ENCODE measurements around the gene ZNRF1.

Gene ZNRF1

DNA sequence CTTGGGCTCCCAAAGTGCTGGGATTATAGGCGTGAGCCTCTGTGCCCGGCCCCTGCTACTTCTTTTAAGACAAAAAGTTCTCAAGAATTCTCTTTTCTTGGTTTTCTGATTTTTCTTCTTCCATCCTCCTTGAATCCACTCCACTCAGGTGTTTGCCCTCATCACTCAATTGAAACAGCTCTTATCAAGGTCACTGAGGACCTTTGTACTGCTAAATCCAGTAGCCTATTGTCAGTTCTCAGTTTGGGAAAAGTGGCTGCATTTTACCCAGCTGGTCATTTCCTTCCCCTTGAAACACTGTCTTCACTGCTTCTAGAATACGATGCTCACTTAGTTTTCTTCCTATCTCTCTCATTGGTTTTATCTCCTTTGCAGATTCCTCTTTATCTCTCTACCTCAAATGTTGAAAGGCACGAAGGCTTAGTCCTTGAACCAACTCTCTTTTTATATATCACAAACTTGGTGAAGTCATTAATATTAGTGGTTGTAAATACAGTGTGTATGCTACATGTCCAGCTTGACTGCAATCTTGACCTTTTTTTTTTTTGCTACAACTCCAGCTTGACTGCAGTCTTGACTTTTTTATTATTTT, 29.8 kb downstream of the ZNRF1 start:
- FAIRE-seq = no peak

DNA sequence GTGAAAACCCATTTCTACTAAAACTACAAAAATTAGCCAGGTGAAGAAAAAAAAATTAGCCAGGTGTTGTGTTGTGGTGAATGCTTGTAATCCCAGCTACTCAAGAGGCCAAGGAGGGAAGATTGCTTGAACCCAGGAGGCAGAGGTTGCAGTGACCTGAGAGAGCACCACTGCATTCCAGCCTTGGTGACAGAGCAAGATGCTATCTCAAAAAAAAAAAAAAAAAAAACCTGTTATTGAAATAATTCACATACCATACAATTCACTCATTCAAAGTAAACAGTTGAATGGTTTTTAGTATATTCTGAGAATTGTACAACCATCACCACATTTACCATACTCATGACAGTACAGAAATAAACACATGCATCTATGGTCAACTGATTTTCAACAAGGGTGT, 31.0 kb downstream of the ZNRF1 start:
- no peak for FAIRE-seq

DNA sequence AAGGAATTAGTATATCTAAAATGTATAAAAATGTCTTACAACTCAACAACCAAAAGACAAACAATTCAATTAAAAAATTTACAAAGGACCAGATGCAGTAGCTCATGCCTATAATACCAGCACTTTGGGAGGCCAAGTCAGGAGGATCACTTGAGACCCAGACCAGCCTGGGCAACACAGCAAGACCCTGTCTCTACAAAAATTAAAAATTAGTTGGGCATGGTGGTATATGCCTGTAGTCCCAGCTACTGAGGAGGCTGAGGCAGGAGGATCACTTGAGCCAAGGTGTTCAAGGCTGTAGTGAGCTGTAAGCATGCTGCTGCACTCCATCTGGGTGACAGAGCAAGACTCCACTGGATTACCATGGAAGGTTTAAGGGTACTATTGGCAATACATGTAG, 33.8 kb downstream of the ZNRF1 start:
- no peak for FAIRE-seq

DNA sequence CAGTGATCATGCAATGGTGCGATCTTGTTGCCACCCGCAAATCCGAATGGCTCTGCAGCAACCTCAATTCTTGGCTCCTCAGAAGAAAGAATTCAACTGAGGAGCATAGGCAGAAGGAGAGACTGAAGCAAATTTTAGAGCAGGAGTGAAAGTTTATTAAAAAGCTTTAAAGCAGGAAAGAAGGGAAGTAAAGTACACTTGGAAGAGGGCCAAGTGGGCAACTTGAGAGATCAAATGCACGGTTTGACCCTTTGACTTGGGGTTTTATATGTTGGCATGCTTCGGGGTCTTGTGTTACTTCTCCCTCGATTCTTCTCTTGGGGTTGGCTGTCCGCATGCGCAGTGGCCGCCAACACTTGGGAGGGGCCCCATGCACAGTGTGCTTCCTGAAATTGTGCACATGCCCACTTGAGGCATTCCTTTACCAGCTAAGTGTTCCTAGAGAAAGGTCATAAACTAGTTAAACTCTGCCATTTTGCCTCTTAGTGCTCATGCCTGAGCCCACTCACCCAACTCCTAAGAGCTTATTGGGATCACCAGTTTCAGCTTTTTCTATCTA, 36.7 kb downstream of the ZNRF1 start:
- FAIRE-seq = no peak

DNA sequence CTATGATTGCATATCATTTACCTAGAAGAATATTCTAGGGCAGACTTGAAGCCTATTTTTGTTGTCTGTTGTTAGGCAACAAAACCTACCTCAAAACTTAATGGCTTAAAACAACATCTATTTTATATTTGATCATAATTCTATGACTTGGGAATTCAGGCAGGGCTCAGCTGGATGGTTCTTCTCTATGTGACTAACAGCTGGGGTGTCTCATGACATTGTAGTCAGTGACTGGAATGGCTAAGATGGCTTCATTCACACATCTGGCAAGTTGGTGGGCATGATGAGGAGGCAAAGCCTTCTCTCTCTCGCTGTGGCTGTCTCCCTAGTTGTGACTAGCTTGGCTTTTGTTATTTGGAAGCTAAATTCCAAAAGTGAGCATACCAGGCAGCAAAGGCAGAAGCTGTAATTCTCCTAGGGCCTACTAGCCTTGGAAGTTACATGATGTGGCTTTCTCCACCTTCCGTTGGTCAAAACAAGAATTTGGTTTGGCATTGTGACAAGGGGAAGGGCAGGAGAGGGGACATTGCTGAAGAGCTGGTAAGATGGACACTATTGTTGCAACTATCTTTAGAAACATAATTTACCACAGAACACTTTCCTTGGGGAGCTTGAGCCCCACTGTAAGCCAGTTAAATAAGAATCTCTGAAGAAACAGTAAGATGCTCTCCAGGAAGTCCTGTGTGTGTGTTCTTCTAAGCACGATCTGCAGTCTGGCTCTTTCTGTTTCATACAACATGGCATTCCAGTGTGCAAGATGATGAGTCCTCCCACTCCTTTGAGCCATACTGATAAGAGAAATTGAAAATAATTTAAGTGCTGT, 39.4 kb downstream of the ZNRF1 start:
- FAIRE-seq = no peak

DNA sequence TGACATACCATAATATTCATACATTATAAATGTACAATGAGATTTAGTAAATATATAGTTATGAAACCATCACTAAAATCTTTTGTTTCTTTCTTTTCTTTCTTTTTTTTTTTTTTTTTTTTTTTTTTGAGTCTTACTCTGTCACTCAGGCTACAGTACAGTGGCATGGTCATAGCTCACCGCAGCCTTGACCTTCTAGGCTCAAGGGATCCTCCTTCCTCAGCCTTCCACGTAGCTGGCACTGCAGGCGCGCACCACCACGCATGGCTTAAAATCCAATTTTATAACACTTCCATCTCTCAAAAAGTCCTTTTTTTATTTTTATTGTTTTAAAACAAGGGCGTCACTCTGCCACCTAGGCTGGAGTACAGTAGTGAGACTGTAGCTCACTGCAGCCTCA, 41.1 kb downstream of the ZNRF1 start:
- no peak for FAIRE-seq

DNA sequence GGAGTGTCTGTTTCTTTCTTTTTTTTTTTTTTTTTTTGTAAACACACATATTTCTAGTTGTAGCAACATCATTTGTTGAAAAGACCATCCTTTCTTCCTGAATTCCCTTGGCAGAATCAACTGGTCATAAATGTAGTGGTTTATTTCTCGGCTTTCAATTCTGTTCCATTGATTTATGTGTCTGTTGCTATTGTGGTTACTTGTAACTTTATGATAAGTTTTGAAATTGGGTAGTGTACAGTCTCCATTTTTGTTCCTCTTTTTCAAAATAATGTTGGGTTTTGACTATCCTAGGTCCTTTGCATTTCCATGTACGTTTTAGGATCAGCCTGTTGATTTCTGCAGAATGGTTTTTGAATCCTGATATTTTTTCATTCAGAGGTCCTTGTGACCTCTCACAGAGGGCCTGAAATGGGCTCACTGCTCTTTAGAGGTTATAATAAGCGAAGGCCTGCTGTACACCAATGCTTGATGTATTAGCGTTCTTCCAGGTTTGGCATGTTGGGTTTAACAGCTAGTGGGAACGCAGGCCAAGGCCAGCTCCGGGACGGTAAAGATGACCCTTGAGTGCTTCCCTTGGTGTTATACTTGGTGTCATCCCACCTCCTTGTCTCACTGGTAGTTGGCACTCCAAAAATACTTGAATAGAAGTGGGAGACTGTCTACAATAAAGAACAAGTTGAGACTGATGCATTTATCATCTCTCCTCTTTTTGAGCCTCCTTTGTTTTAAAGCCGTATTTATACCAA, 43.8 kb downstream of the ZNRF1 start:
- FAIRE-seq = no peak

DNA sequence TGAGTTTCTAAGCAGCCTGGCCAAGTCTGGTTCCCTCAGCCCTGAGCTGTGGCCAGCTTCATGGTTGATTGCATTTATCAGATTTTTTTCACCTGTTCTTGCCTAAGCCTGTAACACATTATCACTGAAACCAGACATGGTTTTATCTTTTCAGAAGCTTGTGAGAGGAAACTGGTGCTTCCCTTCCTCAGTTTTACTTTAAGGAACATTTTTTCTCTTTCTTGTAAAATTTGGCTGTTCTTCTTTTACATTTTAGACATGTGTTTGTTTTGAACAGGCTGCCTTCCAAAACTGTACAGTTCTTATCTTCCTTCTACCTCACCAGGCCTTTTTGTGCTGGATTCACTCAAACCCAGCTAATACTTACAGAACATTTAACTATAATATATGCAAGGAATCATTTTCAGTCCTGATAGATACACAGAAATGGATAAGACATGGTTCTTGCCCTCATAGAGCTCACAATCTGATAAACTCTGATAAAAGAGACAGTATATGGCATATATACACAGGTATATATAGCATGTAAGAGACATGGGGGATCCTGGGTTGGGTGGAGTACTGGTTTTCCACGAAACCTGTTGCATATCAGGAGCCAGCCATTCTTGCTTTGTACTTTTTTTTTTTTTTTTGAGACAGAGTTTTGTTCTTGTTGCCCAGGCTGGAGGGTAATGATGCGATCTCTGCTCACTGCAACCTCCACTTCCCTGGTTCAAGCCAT, 44.5 kb downstream of the ZNRF1 start:
- no peak for FAIRE-seq

DNA sequence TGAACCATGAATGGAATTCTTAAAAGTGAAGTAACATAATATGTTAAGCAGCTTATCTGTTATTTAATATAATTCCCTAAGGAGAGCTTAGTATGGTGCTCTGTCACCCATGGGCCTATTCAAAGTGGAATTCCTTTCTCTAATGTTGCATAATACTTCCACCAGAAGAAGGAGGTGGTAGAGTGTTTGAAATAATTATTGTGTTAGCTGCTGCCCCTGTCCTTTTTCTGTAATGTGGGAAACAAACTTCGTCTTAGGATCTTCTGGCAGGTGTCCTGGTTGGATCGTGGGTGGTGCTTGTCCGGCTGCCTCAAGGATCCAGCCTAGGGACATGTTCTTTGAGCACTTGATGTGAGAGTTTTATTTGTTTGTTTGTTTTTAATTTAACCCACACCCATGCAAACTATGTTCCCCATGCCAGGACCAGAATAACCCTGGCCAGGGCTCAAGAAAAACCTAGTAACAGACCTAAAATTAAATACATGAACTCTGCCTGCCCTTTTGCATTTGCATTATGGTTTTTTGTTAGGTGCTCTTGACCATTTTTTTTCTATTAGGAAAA, 46.1 kb downstream of the ZNRF1 start:
- FAIRE-seq = no peak

DNA sequence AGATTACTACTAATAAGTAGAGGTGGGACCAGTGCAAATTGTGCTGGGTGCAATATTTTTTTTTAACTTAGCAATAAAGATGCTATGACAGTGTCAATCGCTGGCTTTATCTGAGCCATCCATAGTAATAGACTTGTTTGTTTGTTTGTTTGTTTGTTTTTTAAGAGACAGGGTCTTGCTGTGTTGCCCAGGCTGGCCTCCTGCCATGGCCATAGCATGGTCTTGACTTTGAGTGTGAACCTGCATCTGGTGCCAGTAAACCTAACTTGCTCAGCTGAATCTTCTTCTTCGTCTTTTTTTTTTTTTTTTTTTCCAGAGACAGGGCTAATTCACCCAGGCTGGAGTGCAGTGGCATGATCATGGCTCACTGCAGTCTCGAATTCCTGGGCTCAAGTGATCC, 46.6 kb downstream of the ZNRF1 start:
- no peak for FAIRE-seq

DNA sequence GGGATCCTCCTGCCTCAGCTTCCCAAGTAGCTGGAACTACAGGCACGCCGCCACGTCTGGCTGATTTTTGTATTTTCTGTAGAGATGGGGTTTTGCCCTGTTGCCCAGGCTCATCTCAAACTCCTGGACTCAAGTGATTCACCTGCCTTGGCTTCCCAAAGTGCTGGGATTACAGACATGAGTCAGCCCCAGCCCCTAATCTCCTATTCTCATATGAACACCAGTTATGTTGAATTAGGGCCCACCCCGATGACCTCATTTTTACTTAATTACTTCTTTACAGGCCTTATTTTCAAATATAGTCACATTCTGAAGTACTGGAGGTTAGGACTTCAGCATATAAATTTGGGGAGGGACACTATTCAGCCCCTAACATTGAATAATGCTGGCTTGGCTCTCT, 49.2 kb downstream of the ZNRF1 start:
- FAIRE-seq = no peak

DNA sequence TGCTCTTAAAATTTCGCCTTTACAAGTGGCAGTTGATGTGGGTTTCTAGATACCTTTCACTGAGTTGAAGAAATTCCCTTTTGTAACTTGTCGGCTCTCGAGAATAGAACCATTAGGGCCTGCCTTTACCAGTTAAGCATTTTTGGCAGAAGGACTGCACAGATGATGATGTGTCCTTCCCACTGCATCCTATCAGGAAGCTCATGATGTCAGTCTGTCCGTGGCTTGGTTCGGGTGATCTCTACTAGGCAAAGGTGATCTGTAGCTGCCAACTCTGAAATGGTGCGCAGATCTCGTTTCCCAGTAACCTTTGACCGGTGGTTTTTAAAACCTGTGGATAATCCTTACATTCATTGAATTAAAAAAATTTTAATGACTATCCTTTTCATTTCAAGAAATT, 49.7 kb downstream of the ZNRF1 start:
- no peak for FAIRE-seq

DNA sequence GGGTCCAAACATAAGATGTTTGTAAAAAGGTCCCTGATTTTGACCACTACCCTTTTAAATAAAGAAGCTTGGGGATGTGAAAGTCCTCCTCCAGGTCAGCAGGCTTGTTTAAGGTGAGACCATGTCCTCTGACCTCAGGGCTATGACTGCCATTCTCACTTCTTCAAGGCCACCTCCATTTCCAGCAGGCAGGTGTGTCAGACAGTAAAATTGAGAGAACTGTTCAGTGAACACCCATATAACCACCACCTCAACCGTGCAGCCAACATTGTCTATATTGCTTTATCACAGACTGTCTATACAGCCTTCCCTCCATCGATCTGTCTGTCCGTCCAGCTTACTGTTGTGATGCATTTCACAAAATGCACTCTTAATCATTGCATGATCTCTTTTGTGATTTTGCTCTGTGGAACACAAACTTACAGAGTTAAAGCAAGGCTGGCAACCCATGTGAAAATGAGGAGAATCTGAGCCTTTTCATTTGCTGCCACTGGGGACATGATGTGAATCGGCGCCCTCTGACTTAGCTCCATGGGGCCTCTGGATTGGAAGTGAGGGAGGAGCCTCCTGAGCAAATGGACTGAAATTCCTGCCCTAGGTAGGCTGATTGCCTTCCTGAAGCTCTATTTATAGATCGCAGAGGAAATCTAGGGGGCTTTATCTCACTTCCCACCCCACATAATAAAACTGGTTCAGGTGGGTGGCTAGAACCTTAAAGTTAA, 53.8 kb downstream of the ZNRF1 start:
- FAIRE-seq = no peak

DNA sequence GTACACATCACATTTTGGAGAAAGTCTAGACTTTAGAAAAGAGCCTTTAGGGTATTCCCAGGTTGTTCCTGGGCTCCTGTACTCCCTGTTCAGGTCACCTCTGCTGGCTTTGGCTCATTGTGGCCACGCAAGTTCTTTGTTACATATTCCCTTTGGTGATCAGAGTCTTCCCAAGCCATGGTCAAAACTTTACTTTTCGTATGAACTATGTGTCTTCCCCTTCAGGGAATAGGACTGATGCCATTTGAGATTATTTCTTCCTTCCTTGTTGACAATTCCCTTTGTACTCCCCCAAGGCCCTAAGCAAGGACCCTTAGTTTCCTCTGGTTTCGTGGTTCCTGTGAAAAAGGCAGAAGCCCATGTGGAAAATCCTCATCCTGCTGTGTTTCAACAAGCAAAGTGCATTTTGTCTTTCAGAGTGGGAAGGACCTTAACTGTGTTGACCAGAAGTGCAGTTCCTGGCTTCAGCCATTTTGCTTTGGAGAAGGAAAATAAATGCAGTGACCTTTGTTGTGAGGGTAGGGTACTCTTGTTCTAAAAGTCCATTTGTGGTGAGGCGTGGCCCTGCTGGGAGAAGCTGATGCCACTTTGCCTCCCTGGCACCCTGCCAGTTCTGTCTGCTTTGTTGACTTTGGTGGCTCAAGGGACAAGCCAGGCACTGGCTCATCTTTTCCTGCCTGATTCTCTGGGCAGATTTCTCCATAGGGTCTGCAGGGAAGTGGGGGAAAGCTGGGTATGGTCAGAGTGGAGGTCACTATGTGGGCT, 55.1 kb downstream of the ZNRF1 start:
- FAIRE-seq = no peak

DNA sequence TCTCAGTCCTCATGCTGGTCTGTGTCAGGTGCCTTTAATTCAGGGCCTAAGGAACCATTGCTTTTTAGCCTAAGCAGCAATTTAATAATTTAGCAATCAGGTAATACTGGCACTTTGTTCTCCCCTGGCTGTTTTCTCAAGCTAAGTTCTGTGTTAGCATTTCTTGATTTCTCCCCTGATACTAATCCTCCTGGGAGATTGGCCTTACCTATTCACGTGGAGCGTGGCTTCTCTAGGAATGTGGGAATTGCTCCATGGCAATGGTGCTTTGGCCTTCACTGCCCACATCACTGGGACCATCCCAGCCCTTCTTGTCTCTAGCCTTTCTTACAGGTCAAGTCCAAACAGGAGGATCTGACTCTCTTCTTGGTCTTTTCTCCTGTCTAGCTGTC, 55.7 kb downstream of the ZNRF1 start:
- no peak for FAIRE-seq

DNA sequence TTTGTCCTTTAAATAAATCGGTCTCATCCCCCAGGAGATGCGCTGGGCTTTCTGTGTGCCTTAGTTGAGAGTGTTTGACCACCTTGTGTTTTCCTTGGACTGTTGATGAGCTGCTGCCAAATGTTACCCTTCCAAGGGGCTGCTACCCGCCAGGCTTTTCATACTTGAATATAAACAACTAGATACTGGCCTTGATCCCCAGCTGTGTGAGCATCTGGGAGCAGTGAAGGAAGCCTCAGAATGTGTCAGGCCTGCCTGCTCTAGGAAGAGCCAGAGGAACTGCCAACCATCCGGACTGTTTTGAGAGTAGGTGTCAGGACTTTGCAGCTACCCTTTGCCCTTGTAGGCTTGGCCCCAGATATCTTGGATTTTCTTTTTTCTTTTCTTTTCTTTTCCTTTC, 60.0 kb downstream of the ZNRF1 start:
- FAIRE-seq = no peak

DNA sequence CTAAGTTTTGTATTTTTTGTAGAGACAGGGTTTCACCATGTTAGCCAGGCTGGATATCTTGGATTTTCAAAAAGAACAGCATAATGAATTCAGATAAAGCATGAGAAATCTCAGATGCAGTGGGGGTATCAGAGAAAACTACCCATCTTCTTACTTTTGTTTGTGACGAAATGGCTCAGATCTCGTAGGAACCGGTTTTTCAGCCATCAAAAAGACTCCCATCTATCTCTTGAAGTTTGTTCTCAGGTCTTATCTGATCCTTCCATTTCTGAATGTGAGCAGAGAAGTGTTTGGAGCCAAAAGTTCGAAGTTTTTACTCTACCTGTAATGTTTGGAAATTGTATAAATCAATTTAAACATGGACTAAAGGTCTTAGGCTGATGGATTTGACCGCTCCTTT, 60.6 kb downstream of the ZNRF1 start:
- no peak for FAIRE-seq

DNA sequence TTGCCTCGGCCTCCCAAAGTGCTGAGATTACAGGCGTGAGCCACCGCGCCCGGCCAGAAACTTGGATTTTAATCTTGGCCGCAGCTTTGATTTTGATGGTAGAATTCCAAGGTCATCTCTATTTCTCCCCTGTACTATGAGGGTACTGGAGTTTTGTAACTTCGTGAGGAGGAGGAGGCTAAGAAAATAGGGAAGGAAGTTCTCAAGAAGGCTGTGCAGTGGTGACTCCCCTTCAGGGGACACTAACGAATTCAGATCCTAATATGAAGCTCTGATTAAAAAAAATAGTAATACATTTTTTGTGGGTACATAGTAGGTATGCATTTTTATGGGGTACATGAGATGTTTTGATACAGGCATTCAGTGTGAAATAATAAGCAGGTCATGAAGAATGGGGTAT, 61.9 kb downstream of the ZNRF1 start:
- no peak for FAIRE-seq

DNA sequence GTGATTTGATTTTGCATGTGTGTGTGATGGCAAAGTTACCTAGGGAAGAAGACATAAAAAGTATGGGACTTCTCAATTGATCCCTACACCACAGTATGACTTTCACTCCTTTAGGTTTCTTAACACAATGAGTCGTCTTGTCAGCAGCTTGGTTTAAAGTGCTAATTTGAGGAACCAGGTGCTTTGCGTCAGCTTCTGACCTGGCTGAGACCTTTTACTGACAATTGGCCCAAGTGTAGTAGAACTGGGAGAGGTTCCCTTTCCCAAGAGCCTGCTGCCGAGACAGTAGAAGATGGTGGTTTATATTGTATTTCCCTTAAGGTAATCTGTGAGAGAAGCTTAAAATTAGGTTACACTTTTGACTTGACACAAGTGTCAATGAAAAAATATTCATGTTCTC, 62.8 kb downstream of the ZNRF1 start:
- FAIRE-seq = no peak

DNA sequence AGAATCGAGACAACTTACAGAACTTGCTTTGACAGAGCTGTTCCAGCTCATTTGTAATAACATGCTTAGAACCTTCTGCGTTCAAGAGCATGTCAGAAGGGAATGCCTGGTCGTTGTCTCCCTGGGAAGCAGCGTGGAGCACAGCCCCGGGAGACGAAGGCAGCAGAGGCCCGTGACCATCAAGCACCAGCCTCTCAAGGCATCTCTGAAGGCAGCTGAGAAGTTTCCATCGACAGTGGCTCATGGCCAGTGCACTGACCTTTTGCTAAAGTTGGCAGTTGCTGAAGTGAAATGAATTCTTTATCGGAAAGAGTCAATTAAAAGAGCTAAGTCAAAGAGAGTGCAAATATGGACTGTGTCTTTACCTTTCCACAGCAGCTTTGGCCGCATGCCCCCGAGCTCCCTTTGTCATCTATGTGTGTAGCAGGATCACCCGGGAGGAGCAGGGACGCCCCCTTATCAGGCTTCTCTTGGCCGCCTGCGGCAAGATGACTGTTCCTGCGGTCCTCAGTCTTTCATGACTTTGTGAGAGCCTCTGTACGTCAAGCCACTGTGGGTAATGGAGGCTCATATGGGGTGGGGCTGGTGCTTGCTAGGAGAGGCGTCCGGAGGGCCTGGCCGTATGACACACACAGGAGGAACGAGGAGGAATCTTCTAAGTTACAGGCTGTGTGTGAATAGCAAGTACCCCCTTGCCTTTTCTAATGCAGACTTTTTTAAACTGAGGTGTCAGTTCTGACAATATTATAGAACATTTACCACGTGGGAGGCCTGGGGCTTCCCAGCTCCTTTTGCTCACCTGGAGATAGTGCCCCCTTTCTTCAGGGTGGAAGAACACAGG, 63.5 kb downstream of the ZNRF1 start:
- FAIRE-seq = no peak

All from A204.1 (cell line).